Body of pancreas (tissue), 4 donors: ENCODE data around the gene CTIF.
"Not testable (repeated sequence)": the region's sequence is repeated elsewhere in the genome, so short reads cannot be mapped to it uniquely, and the experiment has no call there.

Experiments used
- POLR2A ChIP-seq, 3 donors: fragments of 450-650 bp; IDR thresholded peaks; one replicate each; pipeline ENCODE4 v1.6.1; 2016; ENCODE audit warnings: antibody characterized with exemption in 3 of 3, mild to moderate bottlenecking in 2 of 3
- TF ChIP-seq, protein P1 (sequence below), 7 experiments: fragments of 450-650 bp in 4 of 7; fragments of 200-600 bp in 3 of 7; sonication (generic) in 3 of 7; IDR thresholded peaks; one replicate each; pipeline ENCODE4 v1.5.1; 2016 to 2019; ENCODE audit warnings: antibody characterized with exemption in 7 of 7

DNA sequence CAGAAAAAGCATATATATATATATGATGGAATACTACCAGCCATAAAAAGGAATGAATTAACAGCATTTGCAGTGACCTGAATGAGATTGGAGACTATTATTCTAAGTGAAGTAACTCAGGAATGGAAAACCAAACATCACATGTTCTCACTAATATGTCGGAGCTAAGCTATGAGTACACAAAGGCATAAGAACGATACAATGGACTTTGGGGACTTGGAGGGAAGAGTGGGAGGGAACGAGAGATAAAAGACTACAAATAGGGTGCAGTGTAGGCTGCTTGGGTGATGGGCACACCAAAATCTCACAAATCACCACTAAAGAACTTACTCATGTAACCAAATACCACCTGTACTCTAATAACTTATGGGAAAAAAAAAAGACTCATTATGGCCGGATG is 26.3 kb upstream of the CTIF start:
- TF ChIP-seq, protein P1, sequence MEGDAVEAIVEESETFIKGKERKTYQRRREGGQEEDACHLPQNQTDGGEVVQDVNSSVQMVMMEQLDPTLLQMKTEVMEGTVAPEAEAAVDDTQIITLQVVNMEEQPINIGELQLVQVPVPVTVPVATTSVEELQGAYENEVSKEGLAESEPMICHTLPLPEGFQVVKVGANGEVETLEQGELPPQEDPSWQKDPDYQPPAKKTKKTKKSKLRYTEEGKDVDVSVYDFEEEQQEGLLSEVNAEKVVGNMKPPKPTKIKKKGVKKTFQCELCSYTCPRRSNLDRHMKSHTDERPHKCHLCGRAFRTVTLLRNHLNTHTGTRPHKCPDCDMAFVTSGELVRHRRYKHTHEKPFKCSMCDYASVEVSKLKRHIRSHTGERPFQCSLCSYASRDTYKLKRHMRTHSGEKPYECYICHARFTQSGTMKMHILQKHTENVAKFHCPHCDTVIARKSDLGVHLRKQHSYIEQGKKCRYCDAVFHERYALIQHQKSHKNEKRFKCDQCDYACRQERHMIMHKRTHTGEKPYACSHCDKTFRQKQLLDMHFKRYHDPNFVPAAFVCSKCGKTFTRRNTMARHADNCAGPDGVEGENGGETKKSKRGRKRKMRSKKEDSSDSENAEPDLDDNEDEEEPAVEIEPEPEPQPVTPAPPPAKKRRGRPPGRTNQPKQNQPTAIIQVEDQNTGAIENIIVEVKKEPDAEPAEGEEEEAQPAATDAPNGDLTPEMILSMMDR (IDR thresholded peaks at IDR 0.05), result not testable (repeated sequence)
- not testable (repeated sequence) for TF ChIP-seq POLR2A (IDR thresholded peaks at IDR 0.05)
